EH (cell line): ENCODE data around the gene CHCHD10.

ENCODE experiments used
- DNase-seq: peaks from one replicate; pipeline ENCODE4 v3.0.0-alpha.2; 2015; ENCODE audit warnings: low read depth

The CHCHD10 gene

GRCh38 chr22:23767673-23768548, at the start of gene CHCHD10:
TSS of gene CHCHD10 (minus strand) at chr22:23767972. CDS start at chr22:23767874, 98 bp downstream.
- DNase-seq = peak; percentile 77

- DNase-seq = no peak
Measured at GRCh38 chr22:23817146-23817545, 49.4 kb upstream of the CHCHD10 start.

- peak; percentile 36 for DNase-seq
Measured at GRCh38 chr22:23816156-23816976, 48.6 kb upstream of the CHCHD10 start.

GRCh38 chr22:23815541-23816155, 47.9 kb upstream of the CHCHD10 start:
- DNase-seq = peak; percentile 66

GRCh38 chr22:23812378-23812777, 44.6 kb upstream of the CHCHD10 start:
- no peak for DNase-seq

- DNase-seq = no peak
Measured at GRCh38 chr22:23806837-23807236, 39.1 kb upstream of the CHCHD10 start.

- no peak for DNase-seq
Measured at GRCh38 chr22:23804781-23805291, 37.1 kb upstream of the CHCHD10 start.

- DNase-seq = no peak
Measured at GRCh38 chr22:23803001-23803819, 35.4 kb upstream of the CHCHD10 start.

- DNase-seq = no peak
Measured at GRCh38 chr22:23801886-23802377, 34.2 kb upstream of the CHCHD10 start.

GRCh38 chr22:23801238-23801821, 33.6 kb upstream of the CHCHD10 start:
- DNase-seq = no peak

GRCh38 chr22:23800297-23801237, 32.8 kb upstream of the CHCHD10 start:
- DNase-seq = no peak

- DNase-seq = peak; percentile 54
Measured at GRCh38 chr22:23796461-23796860, 28.7 kb upstream of the CHCHD10 start.

GRCh38 chr22:23793326-23793725, 25.6 kb upstream of the CHCHD10 start:
- no peak for DNase-seq

GRCh38 chr22:23791738-23792645, 24.2 kb upstream of the CHCHD10 start:
- no peak for DNase-seq

- peak; percentile 80 for DNase-seq
Measured at GRCh38 chr22:23790819-23791737, 23.3 kb upstream of the CHCHD10 start.

- no peak for DNase-seq
Measured at GRCh38 chr22:23789638-23790037, 21.9 kb upstream of the CHCHD10 start.

- no peak for DNase-seq
Measured at GRCh38 chr22:23789121-23789520, 21.3 kb upstream of the CHCHD10 start.
